Islet precursor cell (in vitro differentiated cells): ENCODE data around the gene GSTO2.

ENCODE experiments used
- DNase-seq: peaks from one replicate; pipeline ENCODE4 v3.0.0-alpha.2; 2018

The GSTO2 gene

GRCh38 chr10:104309980-104310978, 41.3 kb downstream of the GSTO2 start:
- DNase-seq = peak; percentile 51

GRCh38 chr10:104311184-104311720, 42.3 kb downstream of the GSTO2 start:
- no peak for DNase-seq

- peak; percentile 52 for DNase-seq
Measured at GRCh38 chr10:104314591-104315485, 45.9 kb downstream of the GSTO2 start.

GRCh38 chr10:104315486-104315921, 46.5 kb downstream of the GSTO2 start:
- peak; percentile 48 for DNase-seq

GRCh38 chr10:104316321-104317099, 47.5 kb downstream of the GSTO2 start:
- no peak for DNase-seq

GRCh38 chr10:104317269-104317710, 48.3 kb downstream of the GSTO2 start:
- DNase-seq = no peak

- DNase-seq = no peak
Measured at GRCh38 chr10:104317726-104318299, 48.8 kb downstream of the GSTO2 start.

GRCh38 chr10:104318326-104318725, 49.3 kb downstream of the GSTO2 start:
- DNase-seq = no peak

- no peak for DNase-seq
Measured at GRCh38 chr10:104318810-104319741, 50.1 kb downstream of the GSTO2 start.

GRCh38 chr10:104321226-104321625, 52.2 kb downstream of the GSTO2 start:
- DNase-seq = no peak

GRCh38 chr10:104321725-104322415, 52.9 kb downstream of the GSTO2 start:
- no peak for DNase-seq

- no peak for DNase-seq
Measured at GRCh38 chr10:104322416-104322782, 53.4 kb downstream of the GSTO2 start.

- no peak for DNase-seq
Measured at GRCh38 chr10:104323085-104323484, 54.1 kb downstream of the GSTO2 start.

GRCh38 chr10:104323760-104324201, 54.8 kb downstream of the GSTO2 start:
- DNase-seq = no peak

GRCh38 chr10:104324221-104324686, 55.3 kb downstream of the GSTO2 start:
- DNase-seq = no peak

- DNase-seq = no peak
Measured at GRCh38 chr10:104324931-104325330, 55.9 kb downstream of the GSTO2 start.

GRCh38 chr10:104325436-104326435, 56.8 kb downstream of the GSTO2 start:
- no peak for DNase-seq

- no peak for DNase-seq
Measured at GRCh38 chr10:104326991-104327610, 58.1 kb downstream of the GSTO2 start.
